Measurements from ENCODE around the gene SIGLEC6.

DNA sequence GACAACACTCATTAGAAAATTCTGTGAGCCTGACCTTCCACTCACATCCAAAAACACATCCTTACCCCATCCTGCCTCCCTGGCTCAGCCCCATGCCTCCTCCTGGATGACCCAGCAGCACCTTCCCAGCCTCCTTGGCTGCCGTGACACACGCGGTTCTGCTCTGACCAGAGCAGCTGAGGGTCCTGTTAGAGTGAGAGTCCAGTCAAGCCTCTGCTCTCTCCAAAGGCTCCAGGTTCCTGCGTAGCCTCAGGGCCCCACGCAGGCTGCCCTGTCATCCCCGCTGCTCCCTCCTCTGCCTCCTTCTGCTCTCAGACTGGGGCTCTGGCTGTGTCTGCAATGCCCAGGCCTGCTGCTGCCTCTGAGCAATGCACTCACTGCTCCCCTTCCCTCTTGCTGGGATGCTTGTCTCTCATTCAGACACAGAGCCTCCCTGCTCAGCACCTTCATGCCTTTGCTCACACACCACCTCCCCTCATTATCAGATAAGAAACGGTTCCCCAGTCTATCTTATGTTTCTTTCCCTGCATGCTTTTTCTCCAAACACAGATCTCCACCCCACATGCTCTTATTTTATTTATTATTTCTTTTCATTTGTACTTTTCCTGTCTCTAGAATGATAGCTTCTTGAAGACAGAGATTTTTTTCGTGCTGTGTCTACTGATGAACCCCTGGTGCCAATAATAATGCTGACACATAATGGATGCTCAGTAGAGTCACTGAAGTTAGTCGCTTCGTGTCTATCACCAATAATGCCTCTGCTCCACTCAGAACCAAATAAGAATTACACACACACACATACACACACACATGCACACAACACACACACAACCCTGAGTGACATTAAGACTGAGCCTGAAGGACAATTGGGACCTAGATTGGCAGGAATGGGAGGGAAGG, 10.2 kb upstream of the SIGLEC6 start:
- TF ChIP-seq CTCF (IDR thresholded peaks at IDR 0.05) (no peak), POLR2A (IDR thresholded peaks at IDR 0.05) (no peak), POLR2AphosphoS5 (IDR thresholded peaks at IDR 0.05) (no peak), EP300 (IDR thresholded peaks at IDR 0.05) (no peak)

Data from upper lobe of left lung (tissue), 4 donors.